NCI-H2171 (cell line): ENCODE measurements around the gene TXLNA.

ENCODE experiments used
- DNase-seq: peaks from one replicate; lab custom pipeline; 2025; lab: John Stamatoyannopoulos, UW

TXLNA gene

GRCh38 chr1:32215629-32216480 is 36.4 kb downstream of the TXLNA start:
- peak; percentile 34 for DNase-seq

DNA sequence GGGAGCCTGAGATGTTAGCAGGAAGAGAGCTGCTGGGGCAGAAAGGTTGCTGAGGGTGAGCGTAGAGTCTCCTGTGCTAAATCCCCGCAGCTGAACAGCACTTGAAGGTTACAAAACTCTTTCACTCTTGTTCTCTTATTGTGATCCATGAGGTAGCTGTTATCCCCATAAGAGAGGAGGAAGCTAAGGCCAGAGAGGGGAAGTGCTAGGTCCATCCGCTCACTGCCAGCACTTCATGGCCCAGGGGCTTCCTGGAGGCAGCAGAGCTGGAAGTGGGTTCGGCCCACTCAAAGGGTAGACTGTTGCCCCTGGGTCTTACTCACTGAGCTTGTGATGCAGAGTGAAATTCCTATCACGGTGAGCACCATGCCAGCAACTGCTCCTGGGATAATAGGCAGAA is 37.1 kb downstream of the TXLNA start:
- no peak for DNase-seq

DNA sequence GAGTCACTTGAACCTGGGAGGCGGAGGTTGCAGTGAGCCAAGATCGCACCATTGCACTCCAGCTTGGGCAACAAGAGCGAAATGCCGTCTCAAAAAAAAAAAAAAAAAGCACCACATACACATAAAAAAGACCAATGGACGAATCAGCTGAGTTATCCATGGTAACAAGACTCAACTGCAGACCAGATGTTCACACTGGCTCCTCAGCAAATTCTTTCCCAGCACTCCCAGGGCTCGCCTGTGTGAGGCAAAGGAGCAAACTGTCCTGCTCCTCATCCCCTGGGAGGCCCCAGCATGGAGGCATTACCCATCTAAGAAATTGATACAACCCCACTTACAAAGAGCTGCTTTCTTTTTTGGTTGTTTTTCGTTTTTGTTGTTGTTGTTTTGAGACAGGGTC is 39.5 kb downstream of the TXLNA start:
- no peak for DNase-seq

DNA sequence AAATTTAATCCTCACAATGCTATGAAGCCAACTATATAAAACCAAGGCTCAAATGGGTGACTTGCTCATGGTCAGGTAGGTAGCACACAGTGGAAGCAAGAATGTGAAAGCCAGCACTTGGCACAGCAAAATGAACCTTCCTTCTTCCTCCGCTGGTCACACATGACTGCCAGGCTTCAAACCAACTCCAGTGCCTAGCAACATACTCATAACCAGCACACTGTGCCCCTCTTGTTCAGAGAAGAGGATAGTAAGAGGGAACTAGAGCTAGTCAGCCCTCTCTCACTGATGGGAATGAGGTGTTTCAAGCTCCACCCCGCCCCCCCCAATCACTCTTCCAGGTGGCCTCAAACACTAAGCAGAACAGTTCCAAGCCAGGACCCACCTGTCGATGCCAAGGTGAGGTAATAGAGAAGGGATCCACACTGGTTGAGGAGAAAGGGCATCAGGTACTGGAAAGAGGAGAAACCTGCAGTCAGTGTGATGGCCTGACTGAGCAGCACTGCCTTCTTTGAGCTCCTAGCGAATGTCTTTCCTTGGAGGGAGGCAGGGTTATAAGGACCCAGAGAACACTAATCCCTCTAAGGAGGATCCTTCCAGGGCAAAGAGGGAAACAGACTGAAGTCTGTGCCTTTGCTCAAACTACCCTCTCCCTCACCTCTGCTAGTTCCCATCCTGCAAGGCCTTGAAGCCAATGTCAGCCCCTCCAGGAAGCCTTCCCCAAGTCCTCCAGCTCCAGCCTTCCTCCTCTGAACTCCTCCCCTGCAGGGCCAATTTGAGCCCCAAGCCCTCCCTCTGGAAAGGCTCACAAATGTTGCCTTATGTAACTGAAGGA is 41.5 kb downstream of the TXLNA start:
- no peak for DNase-seq

- no peak for DNase-seq
These were observed 42.1 kb downstream of the TXLNA start for GRCh38 chr1:32221581-32221979.

- peak; percentile 89 for DNase-seq
These were observed 42.7 kb downstream of the TXLNA start, which contains the start of the genes EIF3I and TMEM234 for GRCh38 chr1:32221980-32222755. Gene EIF3I, plus strand, starts transcription at chr1:32222407. Its CDS starts 35 bp downstream, at chr1:32222442. Gene TMEM234, minus strand, starts transcription at chr1:32222353. Its CDS starts 31 bp downstream, at chr1:32222322.

GRCh38 chr1:32223683-32224082 is 44.2 kb downstream of the TXLNA start:
- no peak for DNase-seq

DNA sequence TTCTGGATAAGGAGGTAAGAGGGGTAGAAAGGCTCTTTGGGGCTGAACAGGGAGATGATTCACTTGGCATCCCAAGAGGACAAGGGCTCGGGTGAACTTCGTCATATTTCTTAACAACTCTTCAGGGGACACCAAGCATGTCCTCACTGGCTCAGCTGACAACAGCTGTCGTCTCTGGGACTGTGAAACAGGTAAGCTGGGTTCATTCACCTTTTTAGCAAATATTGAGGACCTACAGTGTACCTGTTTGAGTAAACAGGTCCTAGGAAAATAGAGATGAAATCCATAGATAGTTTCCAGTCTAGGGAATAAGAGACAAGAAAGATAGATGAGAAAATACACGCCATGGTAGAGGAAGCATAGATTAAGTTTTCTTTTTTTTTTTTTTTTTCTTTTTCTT is 44.8 kb downstream of the TXLNA start:
- DNase-seq = no peak

GRCh38 chr1:32228771-32229170 is 49.3 kb downstream of the TXLNA start:
- no peak for DNase-seq

DNA sequence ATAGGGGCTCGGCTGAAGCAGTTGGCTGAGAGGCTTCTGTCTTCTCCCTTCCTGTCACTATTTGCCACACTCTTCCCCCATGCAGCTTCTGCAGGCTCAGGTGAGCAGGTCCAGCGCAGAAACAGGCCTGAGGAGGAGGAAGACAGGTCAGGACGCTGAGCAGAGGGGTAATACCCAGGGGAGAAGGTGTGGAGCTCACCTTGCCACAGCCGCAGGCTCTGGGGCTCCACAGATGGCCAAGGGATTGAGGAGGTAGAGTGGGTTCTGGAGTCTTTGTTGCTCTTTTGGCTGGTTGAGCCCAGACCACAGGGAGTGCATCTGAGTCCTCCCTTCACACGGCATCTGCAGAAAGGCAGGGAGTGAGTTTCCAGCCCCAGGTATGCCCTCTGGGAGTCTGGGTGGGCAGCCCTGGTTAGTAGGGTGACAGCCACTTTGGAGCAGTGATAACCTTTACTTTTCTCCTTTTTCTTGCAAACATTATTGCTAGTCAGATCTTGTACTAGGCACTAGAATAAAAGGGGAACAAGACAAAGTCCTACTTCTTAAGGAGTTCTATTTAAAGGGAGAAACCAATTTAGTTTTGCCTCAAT is 52.5 kb downstream of the TXLNA start:
- no peak for DNase-seq

GRCh38 chr1:32232558-32233304 is 53.3 kb downstream of the TXLNA start:
- peak; percentile 34 for DNase-seq

GRCh38 chr1:32234792-32235191 is 55.3 kb downstream of the TXLNA start:
- DNase-seq = no peak

DNA sequence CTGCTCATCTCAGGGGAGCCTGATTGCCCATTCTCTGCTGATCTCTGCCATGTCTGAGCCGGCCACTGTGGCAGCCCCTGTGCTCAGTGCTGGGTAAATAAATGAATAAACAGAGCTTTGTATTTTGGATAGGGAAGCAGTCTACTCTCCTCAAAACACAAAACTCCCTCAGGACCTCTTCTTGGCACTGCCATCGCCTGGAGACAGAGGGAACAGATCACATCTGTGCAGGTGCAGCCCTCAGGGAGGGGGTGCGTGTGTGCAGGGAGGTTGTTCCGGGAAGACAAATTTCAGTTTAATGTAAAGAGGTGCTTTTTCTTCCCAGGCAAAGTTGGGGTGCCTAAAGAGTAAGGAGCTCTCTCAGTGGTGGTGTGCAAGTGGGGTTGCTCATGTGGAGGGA is 59.9 kb downstream of the TXLNA start:
- DNase-seq = peak; percentile 79

DNA sequence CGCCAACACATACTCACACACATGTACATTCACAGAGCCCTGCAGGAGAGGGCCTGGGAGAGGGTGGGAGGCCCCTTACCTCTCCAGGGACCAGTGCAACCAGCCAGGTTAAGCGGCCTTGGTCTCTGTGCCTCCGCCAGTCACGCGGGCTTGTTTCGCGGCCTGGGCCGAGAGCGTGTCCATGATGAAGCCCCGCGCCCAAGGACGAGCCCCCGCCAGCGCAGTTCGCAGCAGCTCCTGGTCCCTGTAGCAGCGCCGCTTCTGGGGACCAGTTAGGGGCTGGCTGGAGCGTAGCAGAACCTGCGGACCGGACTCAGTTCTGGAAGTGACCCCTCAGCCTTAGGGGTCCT is 60.3 kb downstream of the TXLNA start:
- DNase-seq = peak; percentile 61

GRCh38 chr1:32240140-32240951 is 60.9 kb downstream of the TXLNA start:
- peak; percentile 70 for DNase-seq

GRCh38 chr1:32241001-32241763 is 61.7 kb downstream of the TXLNA start:
- DNase-seq = peak; percentile 26

- DNase-seq = no peak
These were observed 62.9 kb downstream of the TXLNA start for GRCh38 chr1:32242341-32242851.

- DNase-seq = no peak
These were observed 67.4 kb downstream of the TXLNA start, which contains the start of gene FAM167B for GRCh38 chr1:32246888-32247273. Gene FAM167B, plus strand, starts transcription at chr1:32247222. Its CDS starts 200 bp downstream, at chr1:32247422.

- no peak for DNase-seq
These were observed 68.0 kb downstream of the TXLNA start for GRCh38 chr1:32247452-32247851.
